ENCODE results near the gene BRWD1. TPM values are rescaled to one million over a fixed set of nuclear protein-coding genes. Genes with fewer than 3 reads are reported as not detected.

The BRWD1 gene
- polyA plus RNA-seq, 2 of the 4 experiments (the other 2 are of a cell fraction) = 6.9 to 22.2 TPM

DNA sequence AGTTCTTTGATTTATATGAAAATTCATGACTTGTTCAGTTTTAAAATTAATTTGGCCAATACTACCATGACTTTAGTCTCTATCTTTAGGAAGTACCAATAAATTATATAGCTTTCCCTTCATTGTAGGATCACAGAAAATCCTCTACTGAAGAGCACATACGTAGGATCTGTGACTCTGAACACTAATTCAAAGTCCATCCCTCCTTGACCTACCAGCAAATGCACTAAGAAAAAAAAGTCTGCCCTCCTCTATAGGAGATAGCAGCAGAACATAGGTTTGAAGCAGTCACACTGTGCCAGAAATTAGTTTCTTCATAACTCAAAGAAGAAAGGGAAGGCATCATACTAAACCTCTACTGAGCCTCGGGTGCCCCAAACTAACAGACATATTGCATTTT is 16.5 kb downstream of the BRWD1 start:
- ATAC-seq (no peak), FAIRE-seq (no peak), DNase-seq (ENCODE audit: low read depth in 1 of 2, low spot score in 1 of 2) (no peak)
- ChIA-PET CTCF (no interaction called here), POLR2A (no interaction called here)
- no peak overlapping the region for H3K27ac ChIP-seq
- H3K4me2 ChIP-seq = no peak overlapping the region
- TF ChIP-seq CEBPB (IDR thresholded peaks at IDR 0.05) (no peak), RCOR1 (IDR thresholded peaks at IDR 0.05; ENCODE audit: low read depth, low read length) (no peak), HOXB13 (CRISPR knock-in tag; IDR thresholded peaks at IDR 0.05; ENCODE audit: low read depth) (no peak), ESRRA (IDR thresholded peaks at IDR 0.05; ENCODE audit: borderline replicate concordance, low read length) (no peak), ZFP36 (IDR thresholded peaks at IDR 0.05; ENCODE audit: borderline replicate concordance, partially characterized antibody) (no peak), ELK1 (IDR thresholded peaks at IDR 0.05; ENCODE audit: low read depth, low read length) (no peak), HOXB5 (CRISPR knock-in tag; IDR thresholded peaks at IDR 0.05) (no peak)
- TF ChIP-seq, protein P1, sequence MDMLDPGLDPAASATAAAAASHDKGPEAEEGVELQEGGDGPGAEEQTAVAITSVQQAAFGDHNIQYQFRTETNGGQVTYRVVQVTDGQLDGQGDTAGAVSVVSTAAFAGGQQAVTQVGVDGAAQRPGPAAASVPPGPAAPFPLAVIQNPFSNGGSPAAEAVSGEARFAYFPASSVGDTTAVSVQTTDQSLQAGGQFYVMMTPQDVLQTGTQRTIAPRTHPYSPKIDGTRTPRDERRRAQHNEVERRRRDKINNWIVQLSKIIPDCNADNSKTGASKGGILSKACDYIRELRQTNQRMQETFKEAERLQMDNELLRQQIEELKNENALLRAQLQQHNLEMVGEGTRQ (IDR thresholded peaks at IDR 0.05) = no peak
- H3K9me3 ChIP-seq = 0 out of 3 replicates have a peak, but pooled peaks cover 10% of the 10 kb centered on the region
- H3K4me3 ChIP-seq = no peak overlapping the region
- 84% methylated on average over 2 of the region's 2 CpGs for WGBS (ENCODE audit: missing lambda C conversion rate)
- H3K4me1 ChIP-seq = no peaks in the 10 kb centered on the region

GRCh38 chr21:39288987-39289386 is 24.4 kb downstream of the BRWD1 start:
- H3K4me2 ChIP-seq = no peak overlapping the region
- H3K4me1 ChIP-seq = no peaks in the 10 kb centered on the region
- DNase-seq (ENCODE audit: low read depth in 1 of 2, low spot score in 1 of 2) (no peak), ATAC-seq (no peak), FAIRE-seq (no peak)
- peaks cover 3% of the 10 kb centered on the region; the same call in 1 of the 3 replicates for H3K9me3 ChIP-seq
- H3K4me3 ChIP-seq = no peak overlapping the region
- TF ChIP-seq ZC3H11A (IDR thresholded peaks at IDR 0.05) (no peak), ZFP36 (IDR thresholded peaks at IDR 0.05; ENCODE audit: borderline replicate concordance, partially characterized antibody) (no peak), NPAS2 (CRISPR knock-in tag; IDR thresholded peaks at IDR 0.05; ENCODE audit: borderline replicate concordance) (no peak), RARB (CRISPR knock-in tag; IDR thresholded peaks at IDR 0.05) (no peak), FOXS1 (CRISPR knock-in tag; IDR thresholded peaks at IDR 0.05) (no peak), MAFK (IDR thresholded peaks at IDR 0.05; ENCODE audit: partially characterized antibody) (no peak), KDM5A (IDR thresholded peaks at IDR 0.05) (no peak), KDM1A (IDR thresholded peaks at IDR 0.05; ENCODE audit: low read depth) (no peak), MAX (IDR thresholded peaks at IDR 0.05) (no peak)
- TF ChIP-seq, protein P2, sequence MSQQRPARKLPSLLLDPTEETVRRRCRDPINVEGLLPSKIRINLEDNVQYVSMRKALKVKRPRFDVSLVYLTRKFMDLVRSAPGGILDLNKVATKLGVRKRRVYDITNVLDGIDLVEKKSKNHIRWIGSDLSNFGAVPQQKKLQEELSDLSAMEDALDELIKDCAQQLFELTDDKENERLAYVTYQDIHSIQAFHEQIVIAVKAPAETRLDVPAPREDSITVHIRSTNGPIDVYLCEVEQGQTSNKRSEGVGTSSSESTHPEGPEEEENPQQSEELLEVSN (IDR thresholded peaks at IDR 0.05; ENCODE audit: borderline replicate concordance, low read depth) = no peak
- CTCF ChIA-PET = interaction anchor here (0.6 kb wide), 1 partner anchor 32 kb away, joined by 3 read pairs; no protein-coding TSS in a partner anchor
- WGBS (ENCODE audit: missing lambda C conversion rate) = 100% methylated on average over 1 of the region's 1 CpG
- POLR2A ChIA-PET = no interaction called here
- H3K27ac ChIP-seq = no peak overlapping the region

GRCh38 chr21:39282911-39283310 is 30.5 kb downstream of the BRWD1 start:
- H3K4me3 ChIP-seq = no peak overlapping the region
- H3K4me1 ChIP-seq = no peaks in the 10 kb centered on the region
- DNase-seq (ENCODE audit: low read depth in 1 of 2, low spot score in 1 of 2) (no peak), ATAC-seq (no peak), FAIRE-seq (no peak)
- 81% methylated on average over 6 of the region's 6 CpGs for WGBS (ENCODE audit: missing lambda C conversion rate)
- no peak for TF ChIP-seq BHLHE40 (IDR thresholded peaks at IDR 0.05; ENCODE audit: low read depth, low read length)
- TF ChIP-seq RNF2 (IDR thresholded peaks at IDR 0.05; ENCODE audit: borderline replicate concordance, low read depth) = no peak
- no peak for TF ChIP-seq CEBPB (IDR thresholded peaks at IDR 0.05)
- TF ChIP-seq MAX (IDR thresholded peaks at IDR 0.05) = no peak
- no peak for TF ChIP-seq POLR2A (IDR thresholded peaks at IDR 0.05; ENCODE audit: low read length)
- TF ChIP-seq FOSL2 (IDR thresholded peaks at IDR 0.05) = no peak
- TF ChIP-seq FOSL2 (CRISPR knock-in tag; IDR thresholded peaks at IDR 0.05) = no peak
- ChIA-PET POLR2A (no interaction called here), CTCF (no interaction called here)
- H3K9me3 ChIP-seq = no peaks in the 10 kb centered on the region
- no peak overlapping the region for H3K27ac ChIP-seq
- H3K4me2 ChIP-seq = no peak overlapping the region

Measured in A549 (cell line).